HS-5 (cell line): ENCODE measurements around the gene LEO1.

Experiments used
- DNase-seq: peaks from one replicate; pipeline ENCODE4 v3.0.0-alpha.2; 2012; ENCODE audit warnings: low read depth

Gene LEO1

DNA sequence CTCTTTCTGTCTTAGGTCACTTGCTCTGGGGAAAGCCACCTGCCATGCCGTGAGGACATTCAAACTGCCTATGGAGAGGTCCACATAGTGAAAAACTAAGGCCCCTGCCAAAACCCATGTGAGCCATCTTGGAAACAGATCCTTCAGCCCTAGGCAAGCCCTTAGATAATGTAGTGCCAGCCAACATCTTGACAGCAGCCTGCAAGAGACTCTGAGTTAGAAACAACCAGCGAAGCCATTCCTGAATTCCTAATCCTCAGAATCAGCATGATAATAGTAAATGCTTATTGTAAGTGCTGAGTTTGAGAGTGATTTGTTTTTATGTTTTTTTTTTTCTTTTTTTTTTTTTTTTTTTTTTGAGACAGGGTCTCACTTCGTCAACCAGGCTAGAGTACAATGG lies 40.6 kb downstream of the LEO1 start:
- DNase-seq: no peak

DNA sequence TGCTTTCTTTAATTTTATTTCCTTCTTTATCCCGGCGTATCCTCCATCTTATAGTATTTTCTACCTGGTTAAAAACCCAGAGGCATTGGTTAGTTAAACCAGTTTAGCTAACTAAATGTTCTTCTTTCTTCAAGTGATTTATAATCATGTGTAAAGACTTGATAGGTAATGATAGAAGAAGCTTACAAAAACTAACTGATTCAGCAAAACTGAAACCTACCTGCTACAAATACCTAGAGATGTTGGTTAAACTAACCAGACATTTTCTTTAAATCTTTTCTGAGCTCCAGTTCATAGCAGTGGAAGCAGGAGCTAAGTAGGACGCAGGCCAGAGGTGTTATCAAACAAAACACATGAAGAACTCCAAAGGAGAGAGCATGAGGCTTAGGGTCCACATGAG lies 44.8 kb downstream of the LEO1 start:
- DNase-seq: no peak

DNA sequence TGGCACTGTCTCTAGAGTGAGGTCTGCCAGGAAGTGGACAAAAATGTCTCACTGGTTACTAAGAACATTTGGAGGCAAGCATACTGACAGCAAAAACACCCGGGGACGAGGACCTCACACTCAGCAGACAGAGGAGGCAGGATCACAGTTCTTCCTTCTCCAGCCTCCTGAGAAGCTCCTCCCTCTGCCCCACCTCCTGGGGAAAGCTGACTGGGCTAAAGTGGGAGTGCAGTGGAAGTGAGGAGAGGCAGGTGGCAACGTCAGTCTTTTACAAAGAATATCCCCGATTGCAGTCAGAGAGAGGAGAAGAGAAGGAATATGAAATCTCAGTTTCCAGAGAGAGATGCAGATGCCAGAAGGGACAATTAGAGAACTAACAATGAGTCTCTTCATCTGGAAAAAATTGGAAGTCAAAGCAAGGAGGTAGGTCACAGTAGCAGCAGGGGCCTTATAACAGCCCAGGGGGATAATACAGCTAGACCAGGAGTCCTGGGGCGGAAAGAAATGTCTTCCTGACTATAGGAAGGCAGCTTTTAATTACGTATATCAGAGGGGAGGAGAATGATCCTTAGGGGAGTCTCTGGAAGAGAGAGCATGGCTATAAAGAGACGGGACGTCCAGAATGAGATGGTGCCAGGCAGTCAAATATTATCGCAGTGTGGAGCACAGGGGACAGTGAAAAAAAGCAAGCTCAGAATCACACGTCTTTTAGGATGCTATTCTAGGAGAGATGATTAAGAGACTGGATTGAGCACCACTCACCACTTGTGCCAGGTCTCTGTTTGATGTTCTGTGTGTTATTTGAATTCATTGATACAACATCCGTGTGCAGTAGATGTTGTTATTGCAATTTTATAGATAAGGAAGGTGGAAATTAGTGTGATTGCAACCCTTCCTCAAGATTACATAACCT lies 47.2 kb downstream of the LEO1 start:
- DNase-seq: no peak

DNA sequence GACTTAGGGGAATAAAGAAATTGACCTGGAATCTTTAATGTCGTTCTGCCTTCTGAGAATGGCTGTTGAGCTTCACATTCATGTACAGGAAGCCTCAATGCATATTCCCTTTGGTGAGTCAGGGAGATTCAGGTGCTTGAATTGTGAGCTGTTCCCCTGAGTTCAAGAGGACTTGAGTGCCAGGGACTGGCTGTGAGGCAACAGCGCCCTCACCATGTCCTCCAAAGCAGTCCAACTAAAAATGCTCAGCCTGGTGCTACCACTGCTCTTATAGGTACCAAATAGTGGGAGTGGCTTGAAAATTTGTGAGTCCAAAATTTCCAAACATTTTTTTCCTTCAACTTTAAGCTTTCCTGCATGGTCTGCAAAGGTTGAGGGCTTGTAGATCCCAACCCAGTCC lies 54.1 kb downstream of the LEO1 start:
- no peak for DNase-seq

DNA sequence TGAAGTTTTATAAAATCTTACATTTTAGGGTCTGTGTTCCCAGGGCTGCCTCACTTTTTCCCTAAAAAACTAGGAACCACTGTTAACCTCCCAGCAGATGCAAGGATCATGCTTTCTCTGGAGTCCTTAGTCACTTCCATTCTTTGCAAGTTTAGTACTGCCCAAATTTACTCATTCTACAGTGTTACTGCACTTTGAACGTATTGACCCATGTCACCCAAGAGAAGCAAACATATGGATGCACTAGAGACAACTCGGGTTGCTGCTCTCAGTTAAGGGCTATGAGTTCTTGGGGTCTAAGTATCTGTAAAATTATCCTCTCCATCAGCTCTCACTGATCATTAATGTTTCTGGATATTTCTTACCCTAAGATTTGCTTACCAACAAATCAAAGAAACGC lies 59.0 kb downstream of the LEO1 start:
- DNase-seq: no peak

DNA sequence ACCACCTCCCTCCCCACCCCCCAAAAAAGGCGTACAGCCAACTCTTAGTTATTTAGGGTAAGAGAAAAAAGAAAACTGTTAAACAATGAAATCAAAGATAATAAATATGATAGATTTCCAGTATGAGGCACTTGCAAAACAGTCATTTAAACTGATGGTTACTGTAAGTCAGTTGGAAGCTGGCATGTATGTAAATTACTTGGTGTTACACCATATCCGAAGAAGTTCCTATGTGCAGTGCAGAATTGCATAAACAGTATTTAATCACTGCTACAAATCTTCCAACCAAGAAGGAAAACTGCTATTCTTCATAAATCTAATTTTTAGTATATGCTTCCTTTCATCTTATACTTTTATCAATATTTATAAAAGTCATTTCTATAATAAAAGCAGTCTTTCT lies 62.0 kb downstream of the LEO1 start:
- DNase-seq: no peak

DNA sequence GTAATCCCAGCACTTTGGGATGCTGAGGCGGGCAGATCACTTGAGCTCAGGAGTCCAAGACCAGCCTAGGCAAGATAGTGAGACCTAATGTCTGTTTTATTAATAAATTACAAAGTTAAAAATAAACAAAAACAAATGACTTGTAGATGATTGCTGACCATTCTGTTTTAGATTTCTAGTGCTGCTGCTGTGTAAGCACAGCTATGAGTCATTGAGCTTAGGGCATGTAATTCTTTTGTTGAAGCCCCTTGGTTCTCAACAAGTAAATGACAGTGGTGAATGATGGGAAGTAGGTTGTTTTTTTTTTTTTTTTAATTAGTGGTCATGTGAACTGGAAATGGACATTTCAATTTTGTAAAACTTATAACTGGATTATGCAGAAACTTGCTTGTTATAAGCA lies 63.3 kb downstream of the LEO1 start:
- no peak for DNase-seq

DNA sequence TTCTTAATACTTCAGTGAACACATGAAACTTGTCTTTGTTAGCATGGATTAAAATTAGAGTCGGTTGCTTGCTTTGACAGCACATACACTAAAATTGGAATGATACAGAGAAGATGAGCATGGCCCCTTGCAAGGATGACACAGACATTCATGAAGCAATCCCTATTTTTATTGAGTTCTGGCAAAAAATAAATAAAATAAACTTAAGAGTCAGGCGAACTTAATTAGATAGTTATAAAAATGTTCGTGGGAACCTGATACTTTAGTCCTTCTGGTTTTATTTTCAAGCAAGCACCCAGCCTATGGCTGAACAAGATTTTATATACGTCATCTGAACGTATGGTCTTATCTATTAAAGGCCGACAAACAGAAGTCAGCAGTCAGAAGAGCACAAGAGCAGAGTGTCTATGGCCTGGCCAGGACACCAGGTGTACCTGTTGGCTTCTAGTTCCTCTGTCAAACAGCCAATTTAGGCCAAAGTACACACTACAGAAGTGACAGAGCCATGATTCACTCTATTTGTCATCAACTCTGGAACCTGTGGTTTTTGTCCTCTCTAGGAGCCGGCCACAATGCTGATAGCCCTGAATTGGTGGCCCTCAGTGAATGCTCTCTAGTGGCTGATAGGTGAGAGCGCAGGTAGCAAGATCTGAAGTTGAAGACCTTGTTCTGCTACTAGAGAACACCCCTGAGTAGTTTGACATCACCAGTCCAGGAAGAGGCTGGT lies 64.3 kb downstream of the LEO1 start:
- no peak for DNase-seq

DNA sequence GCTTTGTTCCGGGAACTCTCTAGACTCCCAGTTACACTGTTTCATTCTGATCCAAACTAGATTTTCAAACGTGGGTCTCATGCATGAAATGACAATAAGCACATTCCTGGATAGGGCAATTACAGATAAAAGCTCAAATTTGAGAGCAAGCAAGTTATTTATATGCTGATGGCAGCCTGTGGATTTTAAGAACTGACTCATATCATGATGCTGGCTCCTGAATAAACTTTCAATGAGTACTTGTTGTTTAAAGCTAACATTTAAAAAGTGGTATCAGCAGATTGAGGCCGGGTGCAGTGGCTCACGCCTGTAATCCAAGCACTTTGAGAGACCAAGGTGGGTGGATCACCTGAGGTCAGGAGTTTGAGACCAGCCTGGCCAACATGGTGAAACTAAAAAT lies 66.6 kb downstream of the LEO1 start:
- DNase-seq: no peak

DNA sequence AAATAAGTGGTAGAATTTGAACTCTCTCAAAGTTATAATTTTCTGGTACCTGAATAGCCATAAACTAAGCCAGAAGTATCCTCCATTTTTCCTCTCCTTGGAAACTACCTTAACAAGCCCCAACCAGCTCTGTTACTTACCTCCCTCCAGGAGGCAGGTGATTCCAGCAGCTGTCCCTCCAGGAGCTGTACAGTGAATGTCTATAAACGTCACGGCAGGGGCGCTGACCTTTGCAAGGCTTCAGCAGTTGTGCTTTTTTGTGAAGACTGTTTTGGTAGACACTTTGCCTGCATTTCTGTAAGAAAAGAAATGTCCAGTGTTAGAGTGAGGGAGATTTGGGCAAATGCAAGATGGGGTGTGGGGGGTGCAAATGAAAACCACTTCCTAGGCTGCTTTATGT lies 67.2 kb downstream of the LEO1 start:
- no peak for DNase-seq

DNA sequence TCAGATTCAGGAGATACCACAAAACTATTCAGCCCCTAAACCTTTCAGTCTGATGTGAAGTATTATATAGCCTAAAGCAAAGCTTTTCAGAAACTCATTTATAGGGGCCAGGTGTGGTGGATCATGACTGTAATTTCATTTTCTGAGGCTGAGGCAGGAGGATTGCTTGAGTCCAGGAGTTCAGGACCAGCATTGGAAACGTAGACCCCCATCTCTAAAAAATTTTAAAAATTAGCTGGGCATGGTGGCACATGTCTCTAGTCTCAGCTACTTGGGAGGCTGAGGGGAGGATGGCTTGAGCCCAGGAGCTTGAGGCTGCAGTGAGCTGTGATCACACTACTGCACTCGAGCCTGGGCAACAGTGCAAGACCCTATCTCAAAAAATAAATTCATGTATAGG lies 82.1 kb downstream of the LEO1 start:
- DNase-seq: no peak

DNA sequence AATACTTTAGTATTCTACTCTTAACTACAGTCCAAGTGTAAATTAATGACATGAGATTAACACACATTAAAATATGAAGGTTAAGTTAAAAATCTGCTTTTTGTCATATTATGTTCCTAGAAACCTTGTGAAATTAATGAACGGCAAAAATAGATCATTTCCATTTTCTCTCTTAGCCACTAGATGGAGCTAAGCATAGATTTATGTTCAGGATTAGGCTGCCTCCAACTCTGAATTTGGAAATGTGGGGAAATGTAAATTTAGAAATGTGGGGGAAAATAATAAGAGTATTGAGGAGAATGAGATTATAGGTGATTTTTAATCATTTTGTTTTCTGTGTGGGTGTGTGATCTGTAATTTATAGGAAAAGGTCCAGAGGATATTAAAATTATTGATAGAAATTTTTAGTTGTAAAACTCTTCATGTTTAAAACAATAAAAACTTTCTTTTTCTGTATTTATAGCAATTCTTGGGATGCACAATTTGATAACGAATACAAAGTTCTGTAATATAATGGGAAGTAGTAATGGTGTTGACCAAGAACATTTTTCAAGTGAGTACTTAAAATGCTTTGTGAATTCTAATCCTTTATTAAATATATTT lies 82.9 kb downstream of the LEO1 start:
- no peak for DNase-seq
